ENCODE data around the gene CHST11. TPM values are rescaled to one million over a fixed set of nuclear protein-coding genes. Genes with fewer than 3 reads are reported as not detected.

Gene CHST11
- total RNA-seq, 2 donors from 2014 or later = 4.6 to 14.5 TPM

- intact Hi-C loops (cut with DNase I) = no loop called here
- no peaks in the 10 kb centered on the region for H3K4me1 ChIP-seq
- H3K27me3 ChIP-seq = no peaks in the 10 kb centered on the region
- H3K36me3 ChIP-seq (replicated peaks in 1 of 2; ENCODE audit: insufficient read depth in 1 of 2, low read depth in 2 of 2) = no peaks in the 10 kb centered on the region
- H3K4me3 ChIP-seq = no peak overlapping the region
- no peak for ATAC-seq
- WGBS, 2 donors = 89 to 90% methylated on average over 4 of the region's 4 CpGs
- no peak overlapping the region for H3K27ac ChIP-seq
- no peaks in the 10 kb centered on the region for H3K9me3 ChIP-seq
- no peak for DNase-seq
- TF ChIP-seq, protein P1, sequence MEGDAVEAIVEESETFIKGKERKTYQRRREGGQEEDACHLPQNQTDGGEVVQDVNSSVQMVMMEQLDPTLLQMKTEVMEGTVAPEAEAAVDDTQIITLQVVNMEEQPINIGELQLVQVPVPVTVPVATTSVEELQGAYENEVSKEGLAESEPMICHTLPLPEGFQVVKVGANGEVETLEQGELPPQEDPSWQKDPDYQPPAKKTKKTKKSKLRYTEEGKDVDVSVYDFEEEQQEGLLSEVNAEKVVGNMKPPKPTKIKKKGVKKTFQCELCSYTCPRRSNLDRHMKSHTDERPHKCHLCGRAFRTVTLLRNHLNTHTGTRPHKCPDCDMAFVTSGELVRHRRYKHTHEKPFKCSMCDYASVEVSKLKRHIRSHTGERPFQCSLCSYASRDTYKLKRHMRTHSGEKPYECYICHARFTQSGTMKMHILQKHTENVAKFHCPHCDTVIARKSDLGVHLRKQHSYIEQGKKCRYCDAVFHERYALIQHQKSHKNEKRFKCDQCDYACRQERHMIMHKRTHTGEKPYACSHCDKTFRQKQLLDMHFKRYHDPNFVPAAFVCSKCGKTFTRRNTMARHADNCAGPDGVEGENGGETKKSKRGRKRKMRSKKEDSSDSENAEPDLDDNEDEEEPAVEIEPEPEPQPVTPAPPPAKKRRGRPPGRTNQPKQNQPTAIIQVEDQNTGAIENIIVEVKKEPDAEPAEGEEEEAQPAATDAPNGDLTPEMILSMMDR (IDR thresholded peaks at IDR 0.05) = no peak
- no peak for TF ChIP-seq POLR2A (IDR thresholded peaks at IDR 0.05)
Measured at GRCh38 chr12:104638218-104638850, 181.6 kb downstream of the CHST11 start.

GRCh38 chr12:104638851-104639240, 182.1 kb downstream of the CHST11 start:
- 87 to 88% methylated on average over 3 of the region's 3 CpGs for WGBS, 2 donors
- TF ChIP-seq, protein P1 (IDR thresholded peaks at IDR 0.05) = no peak
- TF ChIP-seq POLR2A (IDR thresholded peaks at IDR 0.05) = no peak
- Histone ChIP-seq H3K27ac (no peak overlapping the region), H3K4me3 (no peak overlapping the region), H3K27me3 (no peaks in the 10 kb centered on the region), H3K9me3 (no peaks in the 10 kb centered on the region), H3K4me1 (no peaks in the 10 kb centered on the region), H3K36me3 (replicated peaks in 1 of 2; ENCODE audit: insufficient read depth in 1 of 2, low read depth in 2 of 2) (no peaks in the 10 kb centered on the region)
- intact Hi-C loops (cut with DNase I) = no loop called here
- DNase-seq (no peak), ATAC-seq (no peak)

DNA sequence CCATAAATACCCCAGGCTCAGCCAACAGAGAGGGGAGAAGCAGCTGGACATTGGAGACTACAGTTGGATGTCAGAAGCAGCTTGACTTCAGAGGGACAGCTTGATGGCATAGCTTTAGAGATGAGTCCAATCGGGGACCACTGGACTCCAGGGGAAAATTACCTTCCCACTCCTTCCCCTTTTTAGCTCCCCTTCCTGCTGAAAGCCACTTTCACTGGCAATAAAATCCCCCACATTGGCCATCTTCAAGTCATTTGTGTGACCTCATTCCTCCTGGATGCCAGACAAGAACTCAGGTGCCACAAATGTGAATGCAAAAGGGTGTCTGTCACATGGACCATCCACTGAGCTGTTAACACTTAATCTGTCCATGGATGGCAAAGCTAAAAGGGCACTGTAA, 184.2 kb downstream of the CHST11 start:
- Histone ChIP-seq H3K27me3 (no peaks in the 10 kb centered on the region), H3K9me3 (no peaks in the 10 kb centered on the region), H3K27ac (peak overlapping the region in 1 of 4 donors; percentile 14), H3K4me3 (no peak overlapping the region), H3K36me3 (replicated peaks in 1 of 2; ENCODE audit: insufficient read depth in 1 of 2, low read depth in 2 of 2) (no peaks in the 10 kb centered on the region), H3K4me1 (no peaks in the 10 kb centered on the region)
- intact Hi-C loops (cut with DNase I) = no loop called here
- ATAC-seq = no peak
- 79 to 94% methylated on average over 1 of the region's 1 CpG for WGBS, 2 donors
- TF ChIP-seq, protein P1 (IDR thresholded peaks at IDR 0.05) = no peak
- DNase-seq = no peak

- no peaks in the 10 kb centered on the region for H3K4me1 ChIP-seq
- WGBS, 2 donors = 64 to 68% methylated on average over 3 of the region's 3 CpGs
- TF ChIP-seq, protein P1 (IDR thresholded peaks at IDR 0.05) = no peak
- TF ChIP-seq POLR2A (IDR thresholded peaks at IDR 0.05) = no peak
- H3K27ac ChIP-seq = peak overlapping the region in 1 of 4 donors; percentile 54
- ATAC-seq (no peak), DNase-seq (peak in 1 of 4 donors; percentile 68)
- intact Hi-C loops (cut with DNase I) = no loop called here
- no peaks in the 10 kb centered on the region for H3K36me3 ChIP-seq (replicated peaks in 1 of 2; ENCODE audit: insufficient read depth in 1 of 2, low read depth in 2 of 2)
- H3K4me3 ChIP-seq = no peak overlapping the region
- H3K9me3 ChIP-seq = no peaks in the 10 kb centered on the region
- no peaks in the 10 kb centered on the region for H3K27me3 ChIP-seq
Measured at GRCh38 chr12:104641862-104642261, 185.1 kb downstream of the CHST11 start.
